Measurements from ENCODE around the gene TXNDC8. TPM values are rescaled to one million over a fixed set of nuclear protein-coding genes. Genes with fewer than 3 reads are reported as not detected.

TXNDC8 gene
- total RNA-seq, 1 donor from 2014 or later: not detected

- H3K9me3 ChIP-seq: no peaks in the 10 kb centered on the region
- intact Hi-C loops (cut with DNase I): no loop called here
- H3K36me3 ChIP-seq: no peaks in the 10 kb centered on the region
- no peak overlapping the region for H3K27ac ChIP-seq
- ATAC-seq (no peak), DNase-seq (no peak)
- no peaks in the 10 kb centered on the region for H3K4me1 ChIP-seq
- no peak for TF ChIP-seq CTCF (IDR thresholded peaks at IDR 0.05)
- H3K27me3 ChIP-seq: no peaks in the 10 kb centered on the region
- H3K4me3 ChIP-seq: no peak overlapping the region
Measured at GRCh38 chr9:110357505-110357904, 19.8 kb upstream of the TXNDC8 start.

DNA sequence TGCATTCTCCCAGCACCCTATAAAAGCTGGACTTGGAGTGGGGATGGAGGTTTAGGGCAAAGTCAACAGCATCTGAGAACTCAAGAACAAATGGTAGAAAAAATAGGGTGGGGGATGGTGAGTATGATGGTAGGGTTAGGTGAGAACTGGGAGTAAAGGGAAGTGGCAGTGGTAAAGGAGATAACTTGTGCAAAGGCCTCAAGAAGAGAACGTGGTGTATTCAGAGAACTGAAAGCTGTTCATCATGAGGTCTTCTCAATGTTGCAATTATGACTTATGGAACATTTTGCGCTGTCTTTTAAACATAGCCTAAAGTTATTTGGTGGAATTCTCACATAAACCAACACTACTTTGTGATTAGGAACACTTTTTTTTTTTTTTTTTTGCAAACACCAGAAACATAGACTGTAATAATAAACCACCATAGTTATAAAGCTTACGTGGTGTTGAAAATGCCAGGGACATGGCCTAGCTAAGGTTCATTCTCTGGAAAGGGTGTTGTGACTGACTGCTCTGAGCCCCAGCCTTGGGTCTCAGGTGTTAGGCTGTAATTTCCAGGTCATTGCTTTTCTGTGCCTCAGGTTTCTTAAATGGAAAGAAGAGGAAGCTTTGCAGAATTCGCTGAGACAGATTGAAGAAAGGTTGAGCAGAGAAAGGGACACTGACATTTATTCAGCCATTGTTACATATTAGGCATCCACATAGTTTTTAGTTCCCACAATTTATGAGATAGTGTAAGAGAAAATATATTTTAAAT is 19.2 kb upstream of the TXNDC8 start:
- no peak for TF ChIP-seq CTCF (IDR thresholded peaks at IDR 0.05)
- Histone ChIP-seq H3K4me3 (no peak overlapping the region), H3K36me3 (no peaks in the 10 kb centered on the region), H3K9me3 (no peaks in the 10 kb centered on the region), H3K4me1 (no peaks in the 10 kb centered on the region), H3K27me3 (no peaks in the 10 kb centered on the region), H3K27ac (no peak overlapping the region)
- intact Hi-C loops (cut with DNase I): no loop called here
- no peak for DNase-seq
- peak; percentile 80 for ATAC-seq

- H3K4me1 ChIP-seq: no peaks in the 10 kb centered on the region
- no peak for TF ChIP-seq CTCF (IDR thresholded peaks at IDR 0.05)
- no peak overlapping the region for H3K27ac ChIP-seq
- H3K9me3 ChIP-seq: no peaks in the 10 kb centered on the region
- DNase-seq: no peak
- no peaks in the 10 kb centered on the region for H3K27me3 ChIP-seq
- H3K36me3 ChIP-seq: no peaks in the 10 kb centered on the region
- intact Hi-C loops (cut with DNase I): no loop called here
- no peak overlapping the region for H3K4me3 ChIP-seq
- ATAC-seq: peak; percentile 22
Measured at GRCh38 chr9:110355911-110356310, 18.2 kb upstream of the TXNDC8 start.

DNA sequence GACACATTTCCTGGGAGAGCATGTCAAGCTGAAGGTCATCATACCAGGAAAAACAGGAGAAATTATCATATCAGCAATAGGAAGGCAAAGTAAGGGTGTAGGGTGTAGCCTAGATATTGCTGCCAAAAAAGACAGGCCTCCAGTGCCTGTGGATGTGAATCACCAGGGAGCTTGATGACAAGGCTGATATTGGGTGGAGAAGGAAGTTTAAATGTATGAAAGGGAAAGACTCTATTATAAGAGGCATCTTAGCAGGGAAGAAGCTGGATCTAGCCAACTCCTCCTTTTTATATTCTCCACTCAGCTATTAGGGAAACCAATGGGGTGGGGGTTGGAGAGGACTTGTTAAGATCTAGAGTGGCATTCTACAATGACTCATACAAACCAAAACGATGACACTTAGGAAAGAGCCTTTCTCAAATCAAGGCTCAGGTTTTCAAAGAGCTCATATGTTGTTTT is 13.4 kb upstream of the TXNDC8 start:
- Histone ChIP-seq H3K36me3 (no peaks in the 10 kb centered on the region), H3K4me1 (no peaks in the 10 kb centered on the region), H3K27me3 (no peaks in the 10 kb centered on the region), H3K9me3 (no peaks in the 10 kb centered on the region), H3K4me3 (no peak overlapping the region), H3K27ac (no peak overlapping the region)
- no peak for TF ChIP-seq CTCF (IDR thresholded peaks at IDR 0.05)
- intact Hi-C loops (cut with DNase I): no loop called here
- ATAC-seq: no peak
- no peak for DNase-seq

DNA sequence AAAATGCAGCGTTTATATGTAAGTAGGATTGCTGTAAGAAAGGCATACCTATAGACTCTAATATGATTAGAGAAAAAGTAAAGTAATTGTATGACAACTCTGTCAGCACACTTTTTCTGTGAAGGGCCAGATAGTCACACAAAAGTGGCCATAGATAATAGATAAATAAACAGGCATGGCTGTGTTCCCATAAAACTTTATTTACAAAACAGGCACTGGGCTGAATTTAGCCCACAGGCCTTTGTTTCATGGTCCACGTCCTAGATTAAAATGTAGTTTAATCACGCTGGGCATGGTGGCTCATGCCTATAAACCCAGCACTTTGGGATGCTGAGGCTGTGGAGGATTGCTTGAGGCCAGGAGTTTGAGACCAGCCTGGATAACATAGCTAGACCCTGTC is 8.7 kb upstream of the TXNDC8 start:
- no peak overlapping the region for H3K4me3 ChIP-seq
- ATAC-seq (no peak), DNase-seq (no peak)
- intact Hi-C loops (cut with DNase I): no loop called here
- no peaks in the 10 kb centered on the region for H3K4me1 ChIP-seq
- TF ChIP-seq CTCF (IDR thresholded peaks at IDR 0.05): no peak
- no peaks in the 10 kb centered on the region for H3K9me3 ChIP-seq
- H3K27me3 ChIP-seq: no peaks in the 10 kb centered on the region
- H3K36me3 ChIP-seq: no peaks in the 10 kb centered on the region
- no peak overlapping the region for H3K27ac ChIP-seq

All from upper lobe of right lung (tissue), 1 donor.